ENCODE results near the gene METTL1.
"Not testable (repeated sequence)": the region's sequence is repeated elsewhere in the genome, so short reads cannot be mapped to it uniquely, and the experiment has no call there.

The METTL1 gene

GRCh38 chr12:57722716-57723629, 48.9 kb downstream of the METTL1 start:
- no peak for DNase-seq (ENCODE audit: low spot score)

- not testable (repeated sequence) for DNase-seq (ENCODE audit: low spot score)
These were observed 49.9 kb downstream of the METTL1 start for GRCh38 chr12:57721846-57722608.

GRCh38 chr12:57720606-57721595, 51.0 kb downstream of the METTL1 start:
- no peak for DNase-seq (ENCODE audit: low spot score)

GRCh38 chr12:57719777-57720605, 51.9 kb downstream of the METTL1 start:
- no peak for DNase-seq (ENCODE audit: low spot score)

GRCh38 chr12:57718641-57719528, 53.0 kb downstream of the METTL1 start:
- no peak for DNase-seq (ENCODE audit: low spot score)
